Astrocyte (in vitro differentiated cells and primary cell): Measurements from ENCODE around the gene PTPN1. TPM values are rescaled to one million over a fixed set of nuclear protein-coding genes. Genes with fewer than 3 reads are reported as not detected.

Source experiments
- DNase-seq: peaks from one replicate; pipeline ENCODE4 v3.0.0-alpha.2; 2010; ENCODE audit warnings: low read depth
- FAIRE-seq: peaks from 2 replicates; lab custom pipeline; 2011; peaks lifted over from hg19 to GRCh38; lab: Jason Lieb, UNC
- H2AFZ ChIP-seq: 2 replicates; pipeline ENCODE4 v1.6.0; 2012; ENCODE audit warnings: low read depth, low read length, inconsistent platforms
- H3K27ac ChIP-seq: 2 replicates; pipeline ENCODE4 v1.5.1; 2011; ENCODE audit warnings: low read depth, low read length, inconsistent platforms
- H3K27me3 ChIP-seq: 2 replicates; pipeline ENCODE4 v1.6.0; 2011; ENCODE audit warnings: low read length, inconsistent platforms; ENCODE audit not compliant: insufficient read depth
- H3K36me3 ChIP-seq: 2 replicates; pipeline ENCODE4 v1.5.1; 2011; ENCODE audit warnings: low read length, inconsistent platforms; ENCODE audit not compliant: insufficient read depth
- H3K4me1 ChIP-seq: 2 replicates; pipeline ENCODE4 v1.5.1; 2011; ENCODE audit warnings: low read length, inconsistent platforms; ENCODE audit not compliant: insufficient read depth
- H3K4me2 ChIP-seq: 2 replicates; pipeline ENCODE4 v1.6.0; 2012; ENCODE audit warnings: low read length, inconsistent platforms
- H3K4me3 ChIP-seq: 2 replicates; pipeline ENCODE4 v1.5.1; 2011; ENCODE audit warnings: low read depth, mild to moderate bottlenecking, low read length, inconsistent platforms; ENCODE audit not compliant: insufficient read depth
- H3K79me2 ChIP-seq: 2 replicates; pipeline ENCODE4 v1.6.0; 2012; ENCODE audit warnings: mild to moderate bottlenecking, low read length, inconsistent platforms; ENCODE audit not compliant: insufficient read depth
- H3K9ac ChIP-seq: 2 replicates; pipeline ENCODE4 v1.6.0; 2012; ENCODE audit warnings: mild to moderate bottlenecking, low read length, inconsistent platforms
- H3K9me3 ChIP-seq: 2 replicates; pipeline ENCODE4 v1.5.1; 2012; ENCODE audit warnings: low read depth, mild to moderate bottlenecking, low read length, inconsistent platforms; ENCODE audit not compliant: insufficient read depth
- H4K20me1 ChIP-seq: 2 replicates; pipeline ENCODE4 v1.6.0; 2012; ENCODE audit warnings: low read length, inconsistent platforms; ENCODE audit not compliant: insufficient read depth
- H3K27ac Mint-ChIP-seq: one replicate; pipeline ENCODE4 v1.8.0; 2021; ENCODE audit warnings: mild to moderate bottlenecking, mixed read lengths; ENCODE audit not compliant: unreplicated experiment
- H3K27me3 Mint-ChIP-seq: one replicate; pipeline ENCODE4 v1.8.0; 2021; ENCODE audit warnings: low read depth, mixed read lengths; ENCODE audit not compliant: unreplicated experiment
- H3K36me3 Mint-ChIP-seq: one replicate; pipeline ENCODE4 v1.8.0; 2021; ENCODE audit warnings: low read depth, mixed read lengths; ENCODE audit not compliant: unreplicated experiment
- H3K4me1 Mint-ChIP-seq: one replicate; pipeline ENCODE4 v1.8.0; 2021; ENCODE audit warnings: low read depth, mixed read lengths; ENCODE audit not compliant: unreplicated experiment
- H3K4me3 Mint-ChIP-seq: one replicate; pipeline ENCODE4 v1.8.0; 2021; ENCODE audit warnings: mild to moderate bottlenecking, moderate library complexity, mixed read lengths; ENCODE audit not compliant: unreplicated experiment
- H3K9me3 Mint-ChIP-seq: one replicate; pipeline ENCODE4 v1.8.0; 2021; ENCODE audit warnings: mild to moderate bottlenecking, mixed read lengths; ENCODE audit not compliant: unreplicated experiment
- CTCF ChIP-seq: IDR thresholded peaks from 2 replicates; pipeline ENCODE4 v1.5.1; 2011; ENCODE audit warnings: low read depth, mild to moderate bottlenecking, inconsistent platforms, low read length, moderate library complexity; ENCODE audit not compliant: insufficient read depth
- EZH2 ChIP-seq: IDR thresholded peaks from 2 replicates; pipeline ENCODE4 v1.6.1; 2012; ENCODE audit warnings: mild to moderate bottlenecking, low read length, inconsistent platforms; ENCODE audit not compliant: insufficient read depth
- total RNA-seq: library from RNA; stranded (reverse); gene quantifications from 2 replicates; pipeline ENCODE4 v1.2.1, GENCODE V29; 2021

The PTPN1 gene
- total RNA-seq, 1 donor from 2014 or later: 64.9 TPM

GRCh38 chr20:50559856-50560638 is 49.9 kb downstream of the PTPN1 start:
- no peak for FAIRE-seq

GRCh38 chr20:50560867-50561266 is 50.7 kb downstream of the PTPN1 start:
- peak overlapping the region; percentile 96 for H3K27ac Mint-ChIP-seq
- H3K4me2 ChIP-seq: peak overlapping the region; percentile 77
- H3K4me1 ChIP-seq: peaks cover 30% of the 10 kb centered on the region
- FAIRE-seq (no peak), DNase-seq (no peak)
- H3K79me2 ChIP-seq: peaks cover 85% of the 10 kb centered on the region
- no peak overlapping the region for H3K4me3 Mint-ChIP-seq
- H3K27me3 ChIP-seq: no peaks in the 10 kb centered on the region
- no peaks in the 10 kb centered on the region for H3K27me3 Mint-ChIP-seq
- no peaks in the 10 kb centered on the region for H3K9me3 ChIP-seq
- peaks cover 21% of the 10 kb centered on the region for H3K36me3 Mint-ChIP-seq
- H3K27ac ChIP-seq: peak overlapping the region; percentile 98
- peaks cover 64% of the 10 kb centered on the region for H3K4me1 Mint-ChIP-seq
- no peak for TF ChIP-seq EZH2
- TF ChIP-seq CTCF: no peak
- peak overlapping the region; percentile 38 for H3K4me3 ChIP-seq
- H4K20me1 ChIP-seq: peaks cover 5% of the 10 kb centered on the region
- H3K9me3 Mint-ChIP-seq: no peaks in the 10 kb centered on the region
- H2AFZ ChIP-seq: no peak overlapping the region
- peaks cover 24% of the 10 kb centered on the region for H3K36me3 ChIP-seq
- H3K9ac ChIP-seq: peak overlapping the region; percentile 71

More at GRCh38 chr20:50559856-50560638, 49.9 kb downstream of the PTPN1 start:
- Histone ChIP-seq H3K9ac (peak overlapping the region; percentile 5), H2AFZ (no peak overlapping the region), H3K4me1 (peaks cover 30% of the 10 kb centered on the region), H3K27ac (peak overlapping the region; percentile 98), H3K36me3 (peaks cover 19% of the 10 kb centered on the region), H3K4me3 (no peak overlapping the region), H4K20me1 (peaks cover under 1% of the 10 kb centered on the region), H3K4me2 (peak overlapping the region; percentile 11), H3K79me2 (peaks cover 85% of the 10 kb centered on the region), H3K27me3 (no peaks in the 10 kb centered on the region), H3K9me3 (no peaks in the 10 kb centered on the region)
- no peaks in the 10 kb centered on the region for H3K9me3 Mint-ChIP-seq
- no peak for DNase-seq
- peak overlapping the region; percentile 58 for H3K27ac Mint-ChIP-seq
- TF ChIP-seq EZH2 (no peak), CTCF (no peak)
- peaks cover 58% of the 10 kb centered on the region for H3K4me1 Mint-ChIP-seq
- H3K4me3 Mint-ChIP-seq: no peak overlapping the region
- H3K36me3 Mint-ChIP-seq: peaks cover 18% of the 10 kb centered on the region
- no peaks in the 10 kb centered on the region for H3K27me3 Mint-ChIP-seq
